ENCODE data around the gene PPP6R1.

The PPP6R1 gene

GRCh38 chr19:55247621-55248099 lies 11.2 kb downstream of the PPP6R1 start:
- DNase-seq, result no peak
- intact Hi-C loops (cut with DNase I; ENCODE audit: low total_unique reads), result no loop called here
- H3K27me3 ChIP-seq, result no peaks in the 10 kb centered on the region
- peaks cover 0 to 28% (median 2%) of the 10 kb centered on the region in 4 donors for H3K4me1 ChIP-seq
- TF ChIP-seq CTCF (IDR thresholded peaks at IDR 0.05), result no peak
- H3K36me3 ChIP-seq, result peaks cover 38 to 75% (median 40%) of the 10 kb centered on the region in 3 donors
- H3K27ac ChIP-seq, result no peak overlapping the region
- H3K9me3 ChIP-seq, result no peaks in the 10 kb centered on the region
- no peak overlapping the region for H3K4me3 ChIP-seq

- intact Hi-C loops (cut with DNase I; ENCODE audit: low total_unique reads), result no loop called here
- no peak for TF ChIP-seq CTCF (IDR thresholded peaks at IDR 0.05)
- H3K27ac ChIP-seq, result no peak overlapping the region
- peaks cover 0 to 22% (median 2%) of the 10 kb centered on the region in 4 donors for H3K4me1 ChIP-seq
- peaks cover 47 to 78% (median 49%) of the 10 kb centered on the region in 3 donors for H3K36me3 ChIP-seq
- no peak for DNase-seq
- H3K27me3 ChIP-seq, result no peaks in the 10 kb centered on the region
- no peak overlapping the region for H3K4me3 ChIP-seq
- H3K9me3 ChIP-seq, result no peaks in the 10 kb centered on the region
Observed at GRCh38 chr19:55246462-55247451, 12.1 kb downstream of the PPP6R1 start.

- Histone ChIP-seq H3K9me3 (no peaks in the 10 kb centered on the region), H3K4me1 (peaks cover 0 to 20% (median 1%) of the 10 kb centered on the region in 4 donors), H3K36me3 (peaks cover 54 to 89% (median 63%) of the 10 kb centered on the region in 3 donors), H3K27ac (no peak overlapping the region), H3K4me3 (no peak overlapping the region), H3K27me3 (no peaks in the 10 kb centered on the region)
- DNase-seq, result no peak
- no peak for TF ChIP-seq CTCF (IDR thresholded peaks at IDR 0.05)
- intact Hi-C loops (cut with DNase I; ENCODE audit: low total_unique reads), result no loop called here
Observed at GRCh38 chr19:55245236-55245904, 13.4 kb downstream of the PPP6R1 start.

GRCh38 chr19:55244004-55244680 lies 14.7 kb downstream of the PPP6R1 start:
- no peaks in the 10 kb centered on the region for H3K9me3 ChIP-seq
- H3K4me3 ChIP-seq, result no peak overlapping the region
- peaks cover 64 to 92% (median 75%) of the 10 kb centered on the region in 3 donors for H3K36me3 ChIP-seq
- no peak for DNase-seq
- no peaks in the 10 kb centered on the region for H3K27me3 ChIP-seq
- peaks cover 0 to 14% (median 0%) of the 10 kb centered on the region in 4 donors for H3K4me1 ChIP-seq
- H3K27ac ChIP-seq, result no peak overlapping the region
- intact Hi-C loops (cut with DNase I; ENCODE audit: low total_unique reads), result no loop called here
- no peak for TF ChIP-seq CTCF (IDR thresholded peaks at IDR 0.05)

- TF ChIP-seq CTCF (IDR thresholded peaks at IDR 0.05), result no peak
- Histone ChIP-seq H3K9me3 (no peaks in the 10 kb centered on the region), H3K27ac (no peak overlapping the region), H3K4me1 (peaks cover 0 to 2% (median 0%) of the 10 kb centered on the region in 4 donors), H3K36me3 (peaks cover 80 to 100% (median 91%) of the 10 kb centered on the region in 3 donors), H3K4me3 (no peak overlapping the region), H3K27me3 (no peaks in the 10 kb centered on the region)
- intact Hi-C loops (cut with DNase I; ENCODE audit: low total_unique reads), result no loop called here
- no peak for DNase-seq
Observed at GRCh38 chr19:55242517-55242916, 16.3 kb downstream of the PPP6R1 start.

Measured in tibial artery (tissue), 4 donors.